ENCODE results near the gene GSTM2. TPM values are rescaled to one million over a fixed set of nuclear protein-coding genes. Genes with fewer than 3 reads are reported as not detected.

Gene GSTM2
- total and polyA plus RNA-seq, 7 donors, result 35.5 to 175 (median 61.8) TPM

GRCh38 chr1:109721971-109722370 lies 54.1 kb downstream of the GSTM2 start:
- Histone ChIP-seq H3K4me3 (no peak overlapping the region), H3K27ac (no peak overlapping the region), H3K9me3 (no peaks in the 10 kb centered on the region), H3K4me1 (no peaks in the 10 kb centered on the region), H3K27me3 (ENCODE audit: insufficient read depth in 3 of 3, low read length in 2 of 3) (no peaks in the 10 kb centered on the region), H3K36me3 (ENCODE audit: insufficient read depth in 1 of 2, low read depth in 1 of 2) (no peaks in the 10 kb centered on the region)
- intact Hi-C loops (cut with DNase I), result loop anchor here in 1 of 2 donors (5.0 kb wide), 1 partner anchor 50 kb away; no protein-coding TSS in a partner anchor
- WGBS, 3 donors, result 98 to 100% (median 100%) methylated on average over 1 of the region's 1 CpG
- ATAC-seq, result no peak
- DNase-seq, result no peak
- no peak for TF ChIP-seq CTCF (IDR thresholded peaks at IDR 0.05)

- ATAC-seq, result no peak
- WGBS, 3 donors, result 77 to 84% (median 84%) methylated on average over 7 of the region's 7 CpGs
Measured at GRCh38 chr1:109722908-109723691, 55.2 kb downstream of the GSTM2 start.

More at GRCh38 chr1:109722908-109723691, 55.2 kb downstream of the GSTM2 start:
- no peaks in the 10 kb centered on the region for H3K27me3 ChIP-seq (ENCODE audit: insufficient read depth in 3 of 3, low read length in 2 of 3)
- DNase-seq, result no peak
- H3K36me3 ChIP-seq (ENCODE audit: insufficient read depth in 1 of 2, low read depth in 1 of 2), result no peaks in the 10 kb centered on the region
- intact Hi-C loops (cut with DNase I), result loop anchor here in 1 of 2 donors (5.0 kb wide), 1 partner anchor 49 kb away; no protein-coding TSS in a partner anchor
- no peak for TF ChIP-seq CTCF (IDR thresholded peaks at IDR 0.05)
- H3K4me1 ChIP-seq, result no peaks in the 10 kb centered on the region
- no peaks in the 10 kb centered on the region for H3K9me3 ChIP-seq
- no peak overlapping the region for H3K4me3 ChIP-seq
- H3K27ac ChIP-seq, result no peak overlapping the region

Other genes with a start within 250 kb of the GSTM2 start
- gene PSMA5, start 241.6 kb upstream of the GSTM2 start, total RNA-seq, result 100 to 1,000 TPM in 1 of 4 donors, 10 to 100 TPM in 3; 58.1 to 123 (median 94.6) TPM
- gene PSMA5, start 241.6 kb upstream of the GSTM2 start, polyA plus RNA-seq, result 100 to 1,000 TPM in 2 of 3 donors, 10 to 100 TPM in 1; 90.6 to 213 (median 146) TPM
- 100 to 1,000 TPM; 125 to 203 (median 163) TPM for gene SYPL2, start 201.5 kb upstream of the GSTM2 start, total RNA-seq
- 10 to 100 TPM; 35.3 to 67.8 (median 66.2) TPM for gene SYPL2, start 201.5 kb upstream of the GSTM2 start, polyA plus RNA-seq
- 10 to 100 TPM in 1 of 4 donors, 1 to 10 TPM in 3; 4.4 to 14.1 (median 8.4) TPM for gene ATXN7L2, start 184.2 kb upstream of the GSTM2 start, total RNA-seq
- 1 to 10 TPM; 5.1 to 5.2 (median 5.1) TPM for gene ATXN7L2, start 184.2 kb upstream of the GSTM2 start, polyA plus RNA-seq
- gene CYB561D1, start 174.0 kb upstream of the GSTM2 start, total RNA-seq, result 1 to 10 TPM; 2.4 to 4.0 (median 3.7) TPM
- gene CYB561D1, start 174.0 kb upstream of the GSTM2 start, polyA plus RNA-seq, result 10 to 100 TPM in 1 of 3 donors, 1 to 10 TPM in 2; 1.8 to 15.0 (median 3.5) TPM
- gene AMIGO1, start 158.3 kb upstream of the GSTM2 start, total RNA-seq, result 10 to 100 TPM in 3 of 4 donors, 1 to 10 TPM in 1; 8.7 to 16.6 (median 11.4) TPM
- gene AMIGO1, start 158.3 kb upstream of the GSTM2 start, polyA plus RNA-seq, result 10 to 100 TPM in 1 of 3 donors, 1 to 10 TPM in 2; 3.1 to 16.0 (median 8.0) TPM
- 1 to 10 TPM in 1 of 4 donors, under 1 TPM in 1, not detected in 2; 0.18 to 1.4 TPM for gene GPR61, start 128.2 kb upstream of the GSTM2 start, total RNA-seq
- under 1 TPM in 1 of 3 donors, not detected in 2; 0.10 TPM for gene GPR61, start 128.2 kb upstream of the GSTM2 start, polyA plus RNA-seq
- gene GNAI3, start 119.4 kb upstream of the GSTM2 start, total RNA-seq, result 1 to 10 TPM; 1.4 to 2.3 (median 1.7) TPM
- 1 to 10 TPM in 2 of 3 donors, under 1 TPM in 1; 0.96 to 2.9 (median 1.5) TPM for gene GNAI3, start 119.4 kb upstream of the GSTM2 start, polyA plus RNA-seq
- not detected for gene GNAT2, start 48.4 kb upstream of the GSTM2 start, total RNA-seq
- under 1 TPM in 2 of 3 donors, not detected in 1; 0.07 to 0.16 TPM for gene GNAT2, start 48.4 kb upstream of the GSTM2 start, polyA plus RNA-seq
- 10 to 100 TPM in 1 of 4 donors, 1 to 10 TPM in 3; 7.3 to 13.1 (median 8.7) TPM for gene AMPD2, start 48.2 kb upstream of the GSTM2 start, total RNA-seq
- 10 to 100 TPM in 1 of 3 donors, 1 to 10 TPM in 2; 4.2 to 13.9 (median 5.6) TPM for gene AMPD2, start 48.2 kb upstream of the GSTM2 start, polyA plus RNA-seq
- 10 to 100 TPM; 35.0 to 56.2 (median 46.9) TPM for gene GSTM4, start 12.0 kb upstream of the GSTM2 start, total RNA-seq
- gene GSTM4, start 12.0 kb upstream of the GSTM2 start, polyA plus RNA-seq, result 10 to 100 TPM; 26.0 to 46.8 (median 42.9) TPM
- 10 to 100 TPM in 2 of 4 donors, under 1 TPM in 1, not detected in 1; 0.42 to 89.4 (median 27.6) TPM for gene GSTM1, start 19.8 kb downstream of the GSTM2 start, total RNA-seq
- 10 to 100 TPM in 2 of 3 donors, under 1 TPM in 1; 0.21 to 41.2 (median 27.5) TPM for gene GSTM1, start 19.8 kb downstream of the GSTM2 start, polyA plus RNA-seq
- gene GSTM5, start 44.2 kb downstream of the GSTM2 start, total RNA-seq, result 1 to 10 TPM in 2 of 4 donors, under 1 TPM in 2; 0.61 to 5.0 (median 1.1) TPM
- 1 to 10 TPM in 2 of 3 donors, under 1 TPM in 1; 0.53 to 1.4 (median 1.1) TPM for gene GSTM5, start 44.2 kb downstream of the GSTM2 start, polyA plus RNA-seq
- 10 to 100 TPM; 10.1 to 49.4 (median 25.4) TPM for gene GSTM3, start 73.0 kb downstream of the GSTM2 start, total RNA-seq
- 10 to 100 TPM; 39.8 to 79.8 (median 42.3) TPM for gene GSTM3, start 73.0 kb downstream of the GSTM2 start, polyA plus RNA-seq
- gene EPS8L3, start 95.9 kb downstream of the GSTM2 start, total RNA-seq, result under 1 TPM in 1 of 4 donors, not detected in 3; 0.64 TPM
- under 1 TPM in 2 of 3 donors, not detected in 1; 0.03 to 0.57 TPM for gene EPS8L3, start 95.9 kb downstream of the GSTM2 start, polyA plus RNA-seq
- gene CSF1, start 242.8 kb downstream of the GSTM2 start, total RNA-seq, result 10 to 100 TPM in 3 of 4 donors, 1 to 10 TPM in 1; 7.9 to 14.7 (median 10.6) TPM
- gene CSF1, start 242.8 kb downstream of the GSTM2 start, polyA plus RNA-seq, result 10 to 100 TPM in 1 of 3 donors, 1 to 10 TPM in 2; 3.7 to 13.8 (median 6.3) TPM

All from psoas muscle (tissue), 8 donors.